Activated gamma-delta T cell treated with anti-CD3 and anti-CD28 coated beads, Interleukin-2, amount 50 U/mL, for 16 hours (primary cell): ENCODE data around the gene PAK6.

Source experiments
- DNase-seq: peaks from one replicate; pipeline ENCODE4 v3.0.0-alpha.2; 2020; ENCODE audit warnings: low read depth

The PAK6 gene

DNA sequence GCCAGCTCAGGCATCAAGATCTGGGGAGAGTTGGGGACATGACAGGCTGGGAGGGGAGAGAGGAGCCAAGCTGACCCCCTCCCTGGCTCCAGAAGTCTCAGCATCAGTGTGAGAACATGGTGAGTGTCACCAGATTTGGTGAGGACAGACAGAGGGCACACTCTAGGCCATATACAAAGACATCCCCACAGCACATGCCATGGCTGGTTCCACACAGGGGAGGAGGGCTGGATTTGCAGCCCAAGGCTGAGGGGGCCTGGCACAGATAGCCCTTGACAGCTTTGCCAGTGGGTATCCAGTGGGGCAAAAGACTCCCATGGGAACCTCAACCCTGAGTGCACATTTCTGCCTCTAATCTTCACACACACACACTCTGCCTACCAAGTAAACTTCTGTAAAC is 54.1 kb downstream of the PAK6 start:
- DNase-seq = no peak

DNA sequence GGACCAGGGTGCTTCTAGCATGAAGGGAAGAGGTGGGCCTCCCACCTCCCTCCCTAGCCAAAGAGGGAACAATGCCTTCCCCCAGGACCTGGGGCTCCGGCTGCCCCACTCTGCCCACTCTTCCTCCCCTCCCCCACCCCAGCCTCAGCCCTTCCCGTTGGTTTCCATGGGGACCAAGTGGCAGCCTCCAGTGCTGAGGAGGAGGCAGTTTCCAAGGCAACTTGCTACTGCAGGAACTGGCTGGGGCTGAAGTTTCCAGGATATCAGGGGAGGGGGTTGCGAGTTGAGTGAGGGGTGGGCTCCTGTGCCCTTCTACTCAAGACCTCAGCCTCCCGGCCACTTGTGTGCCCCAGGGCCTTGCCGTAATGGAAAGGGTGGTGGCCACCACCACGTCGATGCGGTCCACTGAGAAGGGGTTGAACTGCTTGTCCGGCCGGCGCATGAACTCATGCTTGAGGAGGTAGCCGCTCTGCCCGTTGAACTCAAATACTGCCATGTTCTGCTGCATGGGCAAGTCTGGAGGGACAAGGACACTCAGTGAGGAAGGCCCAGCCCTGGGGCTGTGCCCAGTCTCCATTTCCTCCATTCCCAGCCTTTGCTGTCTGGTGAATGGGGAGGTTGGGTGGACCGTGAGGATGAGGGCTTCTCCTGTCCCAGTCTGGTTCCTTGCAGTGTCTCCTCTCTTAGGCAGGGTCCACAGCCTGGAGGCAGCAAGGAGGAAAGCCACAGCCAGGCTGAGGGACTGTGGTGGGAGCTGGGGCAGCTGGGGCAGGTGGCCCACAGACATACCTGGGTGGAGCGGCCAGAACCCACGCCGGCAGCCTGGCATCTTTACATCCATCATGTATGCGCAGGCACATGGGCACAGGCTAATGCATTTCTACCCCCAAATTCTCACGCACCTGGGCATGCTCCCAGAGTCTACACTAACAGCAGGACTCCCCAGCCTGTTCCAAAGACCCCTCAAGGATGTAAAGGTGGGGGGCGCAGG is 55.3 kb downstream of the PAK6 start:
- DNase-seq = no peak

GRCh38 chr15:40295297-40295696 is 56.4 kb downstream of the PAK6 start:
- no peak for DNase-seq

DNA sequence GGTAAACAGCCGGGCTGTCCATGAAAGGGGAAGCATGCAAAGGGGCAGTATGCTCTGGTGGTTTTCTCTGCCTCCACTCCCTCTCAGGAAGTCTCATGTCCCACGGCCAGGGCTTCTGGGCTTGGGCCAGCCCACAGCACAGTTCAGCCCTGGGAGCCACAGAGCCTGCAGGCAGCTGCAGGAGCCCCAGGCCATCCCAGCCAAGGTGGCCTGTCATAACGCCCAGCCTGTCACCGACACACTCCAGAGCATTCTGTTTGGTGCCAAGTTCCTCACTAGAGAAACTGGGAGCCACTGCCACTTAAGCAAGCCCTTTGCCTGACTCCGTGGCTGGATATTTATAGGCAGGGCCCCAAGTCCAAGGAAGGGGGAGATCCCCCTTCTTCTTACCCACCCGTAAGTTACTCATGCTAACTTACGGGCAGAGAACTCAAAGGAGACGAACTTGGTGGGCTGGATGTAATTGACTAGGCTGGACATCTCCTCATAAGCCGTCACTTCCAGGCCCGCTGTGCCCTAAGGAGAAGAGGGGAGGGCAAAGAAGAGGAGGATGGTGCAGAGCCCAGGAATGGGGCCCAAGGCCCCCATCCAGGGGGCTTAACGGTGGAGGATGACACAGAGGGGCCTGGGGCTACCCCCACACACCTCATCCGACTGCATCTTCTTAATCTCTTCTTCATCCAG is 57.2 kb downstream of the PAK6 start:
- no peak for DNase-seq

- no peak for DNase-seq
Measured at GRCh38 chr15:40296561-40297230, 57.8 kb downstream of the PAK6 start.

DNA sequence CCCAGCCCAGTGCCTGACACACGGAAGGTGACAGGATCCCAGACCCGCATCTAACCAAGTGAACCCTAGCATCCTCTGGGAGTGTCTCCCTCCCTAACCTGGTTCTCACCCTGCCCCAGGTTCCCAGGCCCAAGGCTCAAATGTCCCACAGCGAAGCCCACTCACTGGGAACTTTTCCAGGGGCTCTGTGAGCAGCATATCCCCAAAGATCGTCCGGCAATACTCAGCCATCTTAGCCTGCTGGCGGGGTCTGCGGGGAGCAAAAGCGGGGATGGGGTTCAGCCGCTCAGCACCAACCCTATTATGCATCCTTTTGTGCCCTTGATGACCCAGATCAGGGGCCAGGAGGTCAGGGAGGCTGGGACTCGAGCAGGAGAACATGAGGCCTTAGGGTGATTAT is 58.5 kb downstream of the PAK6 start:
- no peak for DNase-seq

- no peak for DNase-seq
Measured at GRCh38 chr15:40298216-40298935, 59.5 kb downstream of the PAK6 start.

DNA sequence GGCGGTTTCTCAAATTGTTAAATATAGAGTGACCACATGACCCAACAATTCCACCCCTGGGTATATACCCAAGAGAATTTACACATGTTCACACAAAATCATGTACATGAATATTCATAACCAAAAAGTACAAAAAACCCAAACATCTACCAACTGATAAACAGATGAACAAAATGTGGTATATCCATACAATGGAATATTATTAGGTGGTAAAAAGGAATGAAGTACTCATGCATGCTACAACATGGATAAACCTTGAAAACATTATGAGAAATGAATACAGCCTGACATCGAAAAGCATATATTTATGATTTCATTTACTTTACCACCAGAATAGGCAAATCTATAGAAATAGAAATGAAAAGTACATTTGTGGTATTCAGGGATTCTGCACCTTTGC is 61.5 kb downstream of the PAK6 start:
- no peak for DNase-seq

- no peak for DNase-seq
Measured at GRCh38 chr15:40300771-40301170, 61.9 kb downstream of the PAK6 start.

- no peak for DNase-seq
Measured at GRCh38 chr15:40301467-40302179, 62.8 kb downstream of the PAK6 start.

DNA sequence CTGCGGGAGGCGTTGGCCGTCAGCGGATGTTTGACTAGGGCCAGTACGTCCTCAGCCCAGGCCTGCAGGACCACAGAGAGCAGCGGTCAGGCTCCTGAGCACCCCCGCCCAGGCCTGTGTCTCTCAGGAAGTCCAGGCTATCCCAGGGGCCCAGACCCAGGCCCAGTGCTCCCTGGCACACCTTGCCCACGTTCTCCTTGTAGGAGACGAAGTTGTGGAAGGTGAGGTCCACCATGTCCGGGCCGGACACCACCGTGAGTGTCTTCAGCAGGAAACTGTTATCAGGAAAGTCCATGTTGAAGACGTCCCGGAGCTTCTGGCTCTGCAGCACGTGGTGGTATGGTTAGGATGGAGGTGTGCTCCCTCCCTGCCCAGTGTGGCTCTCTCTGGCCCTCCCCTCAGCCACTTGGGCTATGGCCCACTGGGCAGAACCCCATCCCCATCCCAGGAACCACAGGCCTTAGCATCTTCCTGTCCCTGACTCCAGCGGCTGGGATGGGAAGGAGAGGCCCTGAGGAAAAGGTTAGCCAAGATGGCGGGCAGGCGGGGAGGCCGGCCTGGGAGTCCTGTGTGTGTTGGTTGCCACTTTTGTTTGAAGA is 63.5 kb downstream of the PAK6 start:
- no peak for DNase-seq

- DNase-seq = no peak
Measured at GRCh38 chr15:40302981-40303380, 64.1 kb downstream of the PAK6 start.

DNA sequence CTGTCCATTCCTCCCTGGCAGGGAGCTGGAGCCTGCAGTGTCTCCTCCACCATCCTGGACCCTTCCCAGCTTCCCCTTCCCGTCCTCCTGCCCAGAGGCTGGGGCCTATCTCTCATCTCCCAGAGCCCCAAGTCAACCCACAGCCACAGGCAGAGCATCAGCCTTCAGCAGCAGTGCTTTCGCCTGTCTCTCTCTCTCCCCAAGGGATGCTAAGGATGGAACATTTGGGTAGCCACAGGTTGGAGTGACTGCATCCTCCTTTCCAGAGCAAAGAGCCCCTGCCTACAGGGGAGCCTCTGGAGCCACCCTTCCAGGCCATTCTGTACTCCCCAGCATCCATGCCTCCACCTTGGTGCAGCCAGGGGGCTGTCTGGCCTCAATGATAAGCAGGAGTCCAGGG is 64.7 kb downstream of the PAK6 start:
- no peak for DNase-seq

- no peak for DNase-seq
Measured at GRCh38 chr15:40305281-40305680, 66.4 kb downstream of the PAK6 start.

GRCh38 chr15:40306371-40306770 is 67.5 kb downstream of the PAK6 start:
- DNase-seq = no peak

DNA sequence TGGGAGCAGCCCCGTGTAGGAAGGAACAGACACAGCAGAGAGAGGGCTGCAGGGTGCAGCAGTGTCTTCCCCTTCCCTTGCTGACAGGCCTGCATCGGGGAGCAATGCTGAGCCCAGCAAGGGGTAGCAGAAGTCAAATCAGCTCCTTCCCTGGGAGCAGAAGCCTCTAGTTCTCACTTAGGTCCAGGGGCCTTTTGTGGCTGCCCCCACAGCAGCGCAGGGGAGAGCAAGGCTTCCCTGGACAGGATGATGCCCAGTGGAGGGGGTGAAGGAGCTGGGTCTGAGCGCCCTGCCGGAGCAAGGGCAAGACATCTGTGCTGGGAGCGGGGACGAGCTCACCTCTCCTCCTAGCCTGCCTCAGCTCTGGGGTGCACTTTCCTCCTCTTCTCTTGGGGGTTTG is 68.0 kb downstream of the PAK6 start:
- DNase-seq = no peak

DNA sequence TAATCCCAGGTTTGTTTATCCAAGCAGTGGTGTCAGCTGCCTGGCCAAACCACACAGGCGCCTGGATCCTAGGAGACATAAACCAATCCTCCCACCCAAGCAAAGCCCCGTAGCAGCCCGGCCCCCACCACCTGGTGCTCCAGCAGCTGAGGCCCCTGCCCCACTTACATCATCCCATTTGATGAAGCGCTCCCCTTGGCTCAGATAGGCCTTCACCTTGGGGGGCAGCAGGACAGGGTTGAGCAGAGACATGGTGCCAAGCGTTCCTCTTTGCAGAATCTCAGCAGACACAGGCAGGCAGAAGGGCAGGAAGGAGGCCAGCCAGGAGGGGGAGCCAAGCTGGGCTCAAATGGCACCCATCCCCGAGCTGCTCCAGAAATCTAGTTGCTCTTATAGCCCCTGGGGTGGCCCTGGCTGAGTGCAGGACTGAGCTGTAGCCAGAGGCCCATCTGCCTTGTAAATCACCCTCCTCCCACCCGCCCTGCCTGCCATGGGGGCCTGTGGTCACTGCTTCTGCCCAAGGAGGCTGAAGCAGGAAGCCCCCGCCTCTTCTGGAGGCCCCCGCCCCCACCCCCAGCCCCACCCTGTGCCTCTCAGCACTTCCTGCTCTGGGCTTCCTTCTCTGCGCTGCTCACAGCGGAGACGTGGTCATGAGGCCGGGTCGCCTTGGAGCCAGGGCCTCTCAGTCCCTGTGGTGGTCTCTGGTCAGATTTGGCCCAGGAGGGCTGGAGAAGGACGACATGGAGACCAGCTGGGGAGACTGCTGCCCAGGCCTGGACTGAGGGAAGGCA is 68.8 kb downstream of the PAK6 start, which contains the start of gene PLCB2:
TSS of gene PLCB2 (minus strand) at position 515 of the 791 bp plus-strand sequence. CDS start at position 252, 263 bp downstream.
- DNase-seq = peak; percentile 45

DNA sequence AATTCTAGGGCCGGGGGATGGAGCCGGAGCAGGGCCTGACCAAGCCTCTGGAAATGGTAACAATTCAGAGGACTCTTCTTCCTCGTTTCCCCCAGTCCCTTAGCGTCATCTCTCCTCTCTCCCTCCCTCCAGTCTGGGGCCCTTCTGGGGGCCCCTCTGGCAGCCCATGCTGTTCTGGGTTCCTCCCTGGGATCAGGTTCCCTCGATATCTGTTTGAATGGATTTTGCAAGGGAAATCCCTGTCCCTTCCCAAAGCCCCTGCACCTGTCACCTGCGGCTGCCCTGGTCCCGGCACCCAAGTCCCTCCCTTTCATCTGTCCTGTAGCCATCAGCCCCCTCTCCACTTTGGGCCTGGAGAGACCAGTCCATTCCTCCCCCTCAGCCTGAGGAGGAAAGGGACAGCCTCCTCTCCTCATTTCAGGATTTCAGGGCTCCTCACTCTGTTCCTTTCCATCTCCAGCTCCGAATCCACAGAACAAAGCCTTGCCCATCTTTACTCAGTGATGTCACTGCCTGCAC is 70.5 kb downstream of the PAK6 start:
- DNase-seq = no peak

DNA sequence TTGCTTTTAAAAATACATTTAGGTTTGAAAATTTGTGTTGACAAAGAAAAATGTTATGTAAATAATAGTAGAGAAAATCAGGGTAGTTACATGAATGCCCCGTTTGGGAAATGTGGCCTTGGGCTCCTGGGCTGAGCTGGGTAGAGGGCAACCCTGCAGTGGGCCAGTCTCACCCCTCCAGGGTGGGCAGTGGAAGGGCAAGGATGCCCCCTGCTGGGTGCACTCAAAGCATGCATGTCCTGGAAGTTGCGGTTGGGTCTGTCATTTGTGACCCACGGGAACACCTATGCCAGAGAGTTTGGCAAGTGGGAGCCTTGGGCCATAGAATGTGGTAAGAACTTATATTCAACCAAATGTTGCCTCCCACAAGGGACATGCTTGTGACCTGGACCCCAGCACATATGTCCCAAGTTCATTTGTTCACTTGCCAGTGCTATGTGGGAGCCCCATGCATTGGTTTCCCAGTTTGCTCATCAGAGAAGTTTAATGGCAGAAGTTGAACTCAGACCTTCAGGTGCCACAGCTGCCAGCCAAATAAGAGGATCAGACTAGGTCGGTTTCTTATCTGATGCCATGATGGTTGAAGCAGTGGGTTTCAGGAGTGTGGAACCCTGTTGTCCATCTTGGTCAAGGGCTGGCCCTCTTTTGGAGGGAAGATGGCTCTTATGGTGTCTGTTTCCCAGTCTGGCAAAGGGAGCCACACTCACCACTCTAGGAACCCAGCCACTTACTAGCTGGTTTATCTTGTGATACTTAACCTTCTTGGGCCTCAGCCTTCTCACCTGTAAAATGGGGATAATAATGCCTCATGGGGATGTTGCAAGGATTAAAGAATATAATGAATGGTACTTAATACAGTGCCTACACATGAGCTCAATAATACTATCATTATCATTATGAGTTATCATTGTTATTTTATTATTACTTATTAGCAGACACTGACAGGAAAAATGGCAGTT is 71.4 kb downstream of the PAK6 start:
- DNase-seq = no peak
